Stimulated activated CD4-positive, alpha-beta T cell treated with anti-CD3 and anti-CD28 coated beads, Interleukin-15, amount 100 ng/mL, for 48 hours (primary cell): ENCODE data around the gene ZNF512B.
"Not testable (repeated sequence)": the region's sequence is repeated elsewhere in the genome, so short reads cannot be mapped to it uniquely, and the experiment has no call there.

Experiments
- DNase-seq, 2 donors: peaks; one replicate each; pipeline ENCODE4 v3.0.0-alpha.2; 2020; ENCODE audit warnings: low read depth in 2 of 2

ZNF512B gene, protein sequence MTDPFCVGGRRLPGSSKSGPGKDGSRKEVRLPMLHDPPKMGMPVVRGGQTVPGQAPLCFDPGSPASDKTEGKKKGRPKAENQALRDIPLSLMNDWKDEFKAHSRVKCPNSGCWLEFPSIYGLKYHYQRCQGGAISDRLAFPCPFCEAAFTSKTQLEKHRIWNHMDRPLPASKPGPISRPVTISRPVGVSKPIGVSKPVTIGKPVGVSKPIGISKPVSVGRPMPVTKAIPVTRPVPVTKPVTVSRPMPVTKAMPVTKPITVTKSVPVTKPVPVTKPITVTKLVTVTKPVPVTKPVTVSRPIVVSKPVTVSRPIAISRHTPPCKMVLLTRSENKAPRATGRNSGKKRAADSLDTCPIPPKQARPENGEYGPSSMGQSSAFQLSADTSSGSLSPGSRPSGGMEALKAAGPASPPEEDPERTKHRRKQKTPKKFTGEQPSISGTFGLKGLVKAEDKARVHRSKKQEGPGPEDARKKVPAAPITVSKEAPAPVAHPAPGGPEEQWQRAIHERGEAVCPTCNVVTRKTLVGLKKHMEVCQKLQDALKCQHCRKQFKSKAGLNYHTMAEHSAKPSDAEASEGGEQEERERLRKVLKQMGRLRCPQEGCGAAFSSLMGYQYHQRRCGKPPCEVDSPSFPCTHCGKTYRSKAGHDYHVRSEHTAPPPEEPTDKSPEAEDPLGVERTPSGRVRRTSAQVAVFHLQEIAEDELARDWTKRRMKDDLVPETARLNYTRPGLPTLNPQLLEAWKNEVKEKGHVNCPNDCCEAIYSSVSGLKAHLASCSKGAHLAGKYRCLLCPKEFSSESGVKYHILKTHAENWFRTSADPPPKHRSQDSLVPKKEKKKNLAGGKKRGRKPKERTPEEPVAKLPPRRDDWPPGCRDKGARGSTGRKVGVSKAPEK

GRCh38 chr20:63969838-63970713, at the start of gene ZNF512B:
Gene ZNF512B (minus strand): TSS chr20:63969930. CDS start chr20:63967950, 1,980 bp downstream.
- DNase-seq, result no peak

GRCh38 chr20:64015635-64016034, 45.9 kb upstream of the ZNF512B start:
- DNase-seq, result no peak

DNA sequence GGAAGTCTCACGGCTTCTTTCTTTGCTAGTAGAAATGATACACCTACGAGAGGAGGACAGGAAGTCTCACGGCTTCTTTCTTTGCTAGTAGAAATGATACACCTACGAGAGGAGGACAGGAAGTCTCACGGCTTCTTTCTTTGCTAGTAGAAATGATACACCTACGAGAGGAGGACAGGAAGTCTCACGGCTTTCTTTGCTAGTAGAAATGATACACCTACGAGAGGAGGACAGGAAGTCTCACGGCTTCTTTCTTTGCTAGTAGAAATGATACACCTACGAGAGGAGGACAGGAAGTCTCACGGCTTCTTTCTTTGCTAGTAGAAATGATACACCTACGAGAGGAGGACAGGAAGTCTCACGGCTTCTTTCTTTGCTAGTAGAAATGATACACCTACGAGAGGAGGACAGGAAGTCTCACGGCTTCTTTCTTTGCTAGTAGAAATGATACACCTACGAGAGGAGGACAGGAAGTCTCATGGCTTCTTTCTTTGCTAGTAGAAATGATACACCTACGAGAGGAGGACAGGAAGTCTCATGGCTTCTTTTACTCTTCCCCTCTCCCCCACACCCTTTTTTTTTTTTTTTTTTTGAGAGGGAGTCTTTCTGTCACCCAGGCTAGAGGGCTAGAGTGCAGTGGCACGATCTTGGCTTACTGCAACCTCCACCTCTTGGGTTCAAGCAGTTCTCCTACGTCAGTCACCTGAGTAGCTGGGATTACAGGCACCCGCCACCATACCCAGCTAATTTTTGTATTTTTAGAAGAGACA, 42.8 kb upstream of the ZNF512B start:
- not testable (repeated sequence) for DNase-seq

GRCh38 chr20:64011366-64011779, 41.6 kb upstream of the ZNF512B start:
- no peak for DNase-seq

- no peak for DNase-seq
These were observed 41.0 kb upstream of the ZNF512B start for GRCh38 chr20:64010711-64011237.

- DNase-seq, result no peak
These were observed 40.2 kb upstream of the ZNF512B start for GRCh38 chr20:64009811-64010387.

GRCh38 chr20:64006902-64007301, 37.2 kb upstream of the ZNF512B start:
- no peak for DNase-seq

GRCh38 chr20:64006490-64006889, 36.8 kb upstream of the ZNF512B start:
- DNase-seq, result no peak

GRCh38 chr20:64005394-64005793, 35.7 kb upstream of the ZNF512B start:
- no peak for DNase-seq

DNA sequence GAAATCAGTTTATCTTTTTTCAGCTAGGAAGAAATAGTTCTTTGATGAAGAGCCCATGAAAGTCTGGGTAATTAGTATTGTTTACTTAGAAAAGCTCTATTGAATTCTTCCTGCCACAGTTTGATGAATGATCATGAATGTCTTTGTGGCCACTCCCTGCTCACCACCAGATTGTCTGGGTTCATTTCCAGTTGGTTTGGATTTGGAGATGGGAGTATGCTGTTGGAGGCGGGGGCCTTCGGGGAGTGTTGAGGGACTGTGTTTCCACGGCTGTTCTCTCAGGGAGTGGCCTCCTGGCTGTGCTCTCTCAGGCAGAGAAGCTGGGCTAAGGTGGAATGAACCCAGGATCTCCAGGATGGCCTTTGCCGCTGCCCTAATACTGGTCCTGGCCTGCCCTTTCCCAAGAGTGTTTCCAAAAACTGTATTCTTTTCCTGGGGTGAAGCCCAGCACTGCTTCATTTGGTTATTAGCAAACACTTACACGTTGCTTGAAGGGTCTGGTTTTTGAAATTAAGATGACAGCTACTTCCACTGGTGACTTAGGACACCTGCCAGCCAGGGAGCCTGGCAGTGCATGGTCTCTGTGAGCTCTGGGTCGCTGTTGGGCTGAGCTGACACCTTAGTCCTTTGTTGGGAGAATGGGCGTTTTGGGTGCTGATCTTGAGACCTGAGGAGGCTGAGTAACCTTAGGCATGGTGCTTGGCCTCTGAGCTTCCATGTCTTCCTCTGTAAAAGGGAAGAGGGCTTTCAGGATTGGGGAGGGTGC, 34.4 kb upstream of the ZNF512B start:
- no peak for DNase-seq

- DNase-seq, result no peak
These were observed 31.9 kb upstream of the ZNF512B start for GRCh38 chr20:64001607-64002011.

DNA sequence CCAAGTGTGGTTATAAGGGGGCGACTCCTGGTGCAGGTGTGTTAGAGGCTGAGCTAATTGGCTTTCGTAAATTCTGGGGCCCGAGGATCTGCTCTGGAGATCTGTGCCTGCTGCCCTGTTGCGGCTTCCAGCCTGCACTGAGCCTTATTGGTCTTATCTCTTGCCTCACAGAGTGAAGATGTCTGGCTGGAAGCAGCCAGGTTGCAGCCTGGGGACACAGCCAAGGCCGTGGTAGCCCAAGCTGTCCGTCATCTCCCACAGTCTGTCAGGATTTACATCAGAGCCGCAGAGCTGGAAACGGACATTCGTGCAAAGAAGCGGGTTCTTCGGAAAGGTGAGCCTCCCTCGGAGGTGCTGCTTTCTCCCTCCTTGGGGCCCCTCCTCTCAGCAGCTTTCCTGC, 31.2 kb upstream of the ZNF512B start:
- no peak for DNase-seq

GRCh38 chr20:63982937-63983336, 13.2 kb upstream of the ZNF512B start:
- DNase-seq, result no peak

- DNase-seq, result peak; percentile 91 to 95
These were observed 11.3 kb upstream of the ZNF512B start, which contains the start of gene PRPF6 for GRCh38 chr20:63980806-63981728. Gene PRPF6 (plus strand): TSS chr20:63981132. CDS start chr20:63981246, 114 bp downstream.

GRCh38 chr20:63980317-63980805, 10.6 kb upstream of the ZNF512B start:
- DNase-seq, result peak in 1 of 2 donors; percentile 40

GRCh38 chr20:63979557-63980316, 10.0 kb upstream of the ZNF512B start, which contains the start of gene SAMD10:
Gene SAMD10 (minus strand): TSS chr20:63979642. CDS start chr20:63979467, 175 bp downstream.
- peak; percentile 72 to 86 for DNase-seq

GRCh38 chr20:63979229-63979556, 9.5 kb upstream of the ZNF512B start:
- no peak for DNase-seq
